GM21825 (cell line): ENCODE data around the gene LEMD1.

Source experiments
- ATAC-seq: cut with Tn5 transposase; IDR thresholded peaks from one replicate; pipeline ENCODE4 v1.9.1; 2021; ENCODE audit warnings: mild to moderate bottlenecking, moderate library complexity; ENCODE audit not compliant: unreplicated experiment

The LEMD1 gene

GRCh38 chr1:205421798-205422197 lies at the start of gene LEMD1:
LEMD1 (minus strand) TSS chr1:205422056; CDS start chr1:205420536, 1,520 bp downstream.
- ATAC-seq: no peak

- no peak for ATAC-seq
Measured at GRCh38 chr1:205470131-205470530, 48.3 kb upstream of the LEMD1 start.

GRCh38 chr1:205466595-205467220 lies 44.9 kb upstream of the LEMD1 start:
- no peak for ATAC-seq

- no peak for ATAC-seq
Measured at GRCh38 chr1:205465392-205465791, 43.5 kb upstream of the LEMD1 start.

- ATAC-seq: no peak
Measured at GRCh38 chr1:205458777-205459566, 37.1 kb upstream of the LEMD1 start.

GRCh38 chr1:205456868-205457745 lies 35.3 kb upstream of the LEMD1 start:
- ATAC-seq: no peak

GRCh38 chr1:205456383-205456867 lies 34.6 kb upstream of the LEMD1 start:
- no peak for ATAC-seq

- no peak for ATAC-seq
Measured at GRCh38 chr1:205455581-205456382, 33.9 kb upstream of the LEMD1 start, which contains the start of gene BLACAT1. BLACAT1 (minus strand) TSS chr1:205456045.

- ATAC-seq: no peak
Measured at GRCh38 chr1:205454903-205455335, 33.1 kb upstream of the LEMD1 start.

GRCh38 chr1:205453466-205453865 lies 31.6 kb upstream of the LEMD1 start:
- ATAC-seq: no peak

- no peak for ATAC-seq
Measured at GRCh38 chr1:205452933-205453332, 31.1 kb upstream of the LEMD1 start.

GRCh38 chr1:205452364-205452763 lies 30.5 kb upstream of the LEMD1 start:
- no peak for ATAC-seq

GRCh38 chr1:205451759-205452164 lies 29.9 kb upstream of the LEMD1 start:
- no peak for ATAC-seq

GRCh38 chr1:205451202-205451601 lies 29.3 kb upstream of the LEMD1 start:
- no peak for ATAC-seq

GRCh38 chr1:205450448-205450847 lies 28.6 kb upstream of the LEMD1 start:
- ATAC-seq: no peak

GRCh38 chr1:205449750-205450443 lies 28.0 kb upstream of the LEMD1 start:
- no peak for ATAC-seq

GRCh38 chr1:205449254-205449749 lies 27.4 kb upstream of the LEMD1 start:
- no peak for ATAC-seq

- no peak for ATAC-seq
Measured at GRCh38 chr1:205448540-205449253, 26.8 kb upstream of the LEMD1 start.
